SK-N-MC (cell line): ENCODE data around the gene NPS.

Experiments used
- EZH2 ChIP-seq: fragments of 200-600 bp; sonication (generic); IDR thresholded peaks from one replicate; pipeline ENCODE4 v1.6.1; 2017; ENCODE audit warnings: antibody characterized with exemption
- POLR2AphosphoS5 ChIP-seq: IDR thresholded peaks from 2 replicates; pipeline ENCODE4 v1.6.1; 2012; ENCODE audit warnings: mild to moderate bottlenecking, low read depth, low read length, borderline replicate concordance

DNA sequence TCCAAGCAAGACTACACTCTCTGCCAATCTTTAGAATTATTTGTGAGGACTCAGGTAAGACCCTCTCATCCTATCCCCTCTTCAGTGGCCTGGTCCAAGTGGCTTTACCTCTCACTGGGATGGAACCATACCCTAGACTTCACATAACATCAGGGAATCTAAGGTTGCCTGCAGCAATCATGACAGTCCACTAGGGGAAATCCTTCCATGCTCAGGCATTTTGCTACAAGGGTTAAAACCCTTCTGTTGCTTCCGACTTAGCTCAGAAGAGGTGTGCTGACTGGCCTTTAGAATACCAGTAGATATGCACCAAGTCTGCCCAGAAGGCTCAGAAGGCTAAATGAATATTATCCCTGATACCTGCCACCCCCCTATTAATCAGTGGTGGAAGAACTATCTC is 24.9 kb upstream of the NPS start:
- TF ChIP-seq POLR2AphosphoS5 = no peak
- no peak for TF ChIP-seq EZH2
